Effector memory CD4-positive, alpha-beta T cell (primary cell): ENCODE measurements around the gene ALKAL2.

Experiments used
- DNase-seq, 3 donors: peaks; one replicate each; pipeline ENCODE4 v3.0.0-alpha.2; 2020
- H3K27ac ChIP-seq: 2 replicates; pipeline ENCODE4 v1.7.0; 2013; ENCODE audit warnings: mild to moderate bottlenecking, low read length, moderate library complexity; ENCODE audit not compliant: insufficient read depth, poor library complexity, severe bottlenecking
- H3K27me3 ChIP-seq: replicated peaks from 2 replicates; pipeline ENCODE4 v1.7.0; 2013; ENCODE audit warnings: mild to moderate bottlenecking, low read length; ENCODE audit not compliant: insufficient read depth, control insufficient read depth, poor library complexity, severe bottlenecking
- H3K36me3 ChIP-seq: 2 replicates; pipeline ENCODE4 v1.7.0; 2013; ENCODE audit warnings: mild to moderate bottlenecking, low read length, moderate library complexity; ENCODE audit not compliant: control insufficient read depth, insufficient read depth
- H3K4me1 ChIP-seq: 2 replicates; pipeline ENCODE4 v1.7.0; 2013; ENCODE audit warnings: low read length, mild to moderate bottlenecking; ENCODE audit not compliant: control insufficient read depth, insufficient read depth, poor library complexity, severe bottlenecking
- H3K4me3 ChIP-seq: 2 replicates; pipeline ENCODE4 v1.7.0; 2013; ENCODE audit warnings: low read length, low read depth, mild to moderate bottlenecking; ENCODE audit not compliant: insufficient read depth, poor library complexity, severe bottlenecking
- H3K9me3 ChIP-seq: 2 replicates; pipeline ENCODE4 v1.7.0; 2013; ENCODE audit warnings: mild to moderate bottlenecking, low read length, moderate library complexity; ENCODE audit not compliant: control insufficient read depth

ALKAL2 gene

DNA sequence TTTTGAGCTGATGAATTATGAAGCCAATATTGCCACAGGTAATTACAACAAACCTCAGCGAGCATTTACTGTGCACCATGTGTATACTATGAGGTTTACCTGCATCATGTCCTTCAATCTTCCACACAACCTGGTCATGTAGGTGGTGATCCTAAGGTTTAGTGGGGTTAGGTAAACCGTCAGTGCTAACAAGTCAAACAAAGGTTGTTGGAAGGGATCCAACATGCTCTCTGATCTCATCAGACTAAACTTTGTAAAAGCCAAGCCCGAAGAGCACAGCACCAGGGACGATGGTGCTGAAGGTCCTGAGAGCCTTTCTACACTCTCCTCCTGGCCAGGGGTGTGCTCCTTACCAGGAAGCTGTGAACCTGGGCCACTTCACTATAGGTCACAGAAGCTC, 53.5 kb downstream of the ALKAL2 start:
- Histone ChIP-seq H3K27ac (no peak overlapping the region), H3K4me1 (no peaks in the 10 kb centered on the region), H3K36me3 (peaks cover 26% of the 10 kb centered on the region), H3K27me3 (no peaks in the 10 kb centered on the region), H3K9me3 (no peaks in the 10 kb centered on the region), H3K4me3 (no peak overlapping the region)
- no peak for DNase-seq

DNA sequence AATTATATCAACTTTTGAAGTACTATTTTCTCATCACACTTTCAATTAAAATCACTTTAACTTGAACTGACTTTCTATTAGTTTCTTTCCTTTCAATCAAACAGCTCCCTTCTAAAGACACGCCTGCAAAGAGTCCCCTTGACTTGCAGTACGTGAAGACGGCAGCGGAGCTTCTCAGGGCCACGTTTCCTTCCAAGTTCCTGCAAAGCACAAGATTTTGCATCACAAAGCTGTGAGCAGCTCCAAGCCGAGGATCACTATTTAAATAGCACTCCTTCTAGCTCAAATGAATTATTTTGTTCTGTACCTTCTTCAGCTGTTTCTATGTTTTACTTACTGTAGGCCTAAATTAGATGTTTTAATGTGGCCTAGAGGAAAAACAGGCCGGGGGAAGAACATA, 54.9 kb downstream of the ALKAL2 start:
- Histone ChIP-seq H3K27me3 (no peaks in the 10 kb centered on the region), H3K27ac (no peak overlapping the region), H3K4me1 (no peaks in the 10 kb centered on the region), H3K36me3 (peaks cover 25% of the 10 kb centered on the region), H3K9me3 (no peaks in the 10 kb centered on the region), H3K4me3 (no peak overlapping the region)
- no peak for DNase-seq

DNA sequence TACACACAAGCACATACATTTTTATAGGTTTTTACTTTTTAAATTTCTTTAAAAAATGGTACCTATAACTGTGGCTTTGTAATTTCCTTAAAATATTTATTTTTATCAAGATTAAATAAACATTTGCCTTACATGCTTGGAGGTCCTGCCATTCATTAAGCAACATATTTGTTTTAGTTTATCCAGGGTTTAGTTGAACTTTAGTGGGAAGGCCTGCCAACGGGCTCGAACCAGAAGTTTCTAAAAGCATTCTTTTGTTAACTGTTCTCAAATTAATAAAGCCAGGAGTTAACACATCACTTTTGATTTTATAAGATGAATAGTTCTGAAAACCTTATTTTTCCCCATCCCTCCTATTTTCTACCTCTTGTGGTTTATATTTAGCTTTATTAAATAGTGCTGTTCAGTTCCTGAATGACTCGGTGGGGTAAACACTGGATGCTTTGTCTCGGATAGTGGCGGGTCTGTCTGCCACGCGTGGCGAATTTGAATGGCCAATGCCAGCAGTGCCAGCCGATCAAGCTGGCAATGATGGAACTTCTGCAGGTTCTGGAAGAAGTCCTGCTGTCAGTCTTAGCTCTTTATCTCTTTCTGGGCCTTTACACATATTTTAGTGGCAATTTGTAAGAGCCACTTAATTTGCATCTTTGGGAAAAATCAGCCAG, 56.2 kb downstream of the ALKAL2 start:
- no peaks in the 10 kb centered on the region for H3K4me1 ChIP-seq
- no peak overlapping the region for H3K27ac ChIP-seq
- H3K9me3 ChIP-seq: no peaks in the 10 kb centered on the region
- no peaks in the 10 kb centered on the region for H3K27me3 ChIP-seq
- peaks cover 29% of the 10 kb centered on the region for H3K36me3 ChIP-seq
- DNase-seq: no peak
- no peak overlapping the region for H3K4me3 ChIP-seq
